SK-N-SH (cell line): Measurements from ENCODE around the gene HSD17B4. TPM values are rescaled to one million over a fixed set of nuclear protein-coding genes. Genes with fewer than 3 reads are reported as not detected.
"Not testable (repeated sequence)": the region's sequence is repeated elsewhere in the genome, so short reads cannot be mapped to it uniquely, and the experiment has no call there.

Experiments used
- CTCF ChIA-PET: fragments of 300-600, 350-600 bp; formaldehyde crosslinking; extraction: SDS; loops from one replicate; lab custom pipeline; 2021; lab: Yijun Ruan, JAX
- POLR2A ChIA-PET: fragments of 350-600 bp; sonication (Branson Sonifier 250); formaldehyde crosslinking; extraction: SDS; loops from one replicate; lab custom pipeline; 2020; ENCODE audit warnings: antibody characterized with exemption, inconsistent platforms; lab: Yijun Ruan, JAX
- DNase-seq: peaks from one replicate; pipeline ENCODE4 v3.0.0; 2012
- H2AFZ ChIP-seq: fragments of 200-600 bp; sonication (generic); 2 replicates; pipeline ENCODE4 v1.8.1; 2016; ENCODE audit warnings: antibody characterized with exemption, mild to moderate bottlenecking, low read depth
- H3F3A ChIP-seq: fragments of 200-600 bp; sonication (generic); replicated peaks from 2 replicates; pipeline ENCODE3; 2016; ENCODE audit warnings: antibody characterized with exemption, mild to moderate bottlenecking; ENCODE audit not compliant: insufficient read depth
- H3K27ac ChIP-seq, 2 experiments: fragments of 200-500 bp in 1 of 2; fragments of 200-600 bp in 1 of 2; sonication (Bioruptor generic) in 1 of 2; sonication (generic), shearing (Covaris generic) in 1 of 2; 2 replicates each; pipeline versions ENCODE4 v1.5.1 to v1.6.1; 2014 to 2016; ENCODE audit warnings: low read depth in 2 of 2, inconsistent platforms in 1 of 2, low read length in 1 of 2, mild to moderate bottlenecking in 1 of 2, mixed read lengths in 1 of 2
- H3K27me3 ChIP-seq: fragments of 200-600 bp; sonication (generic), shearing (Covaris generic); 2 replicates; pipeline ENCODE4 v1.6.1; 2016; ENCODE audit warnings: mixed run types; ENCODE audit not compliant: insufficient read depth
- H3K36me3 ChIP-seq, 2 experiments: fragments of 200-500 bp in 1 of 2; fragments of 200-600 bp in 1 of 2; sonication (Bioruptor generic) in 1 of 2; sonication (generic) in 1 of 2; replicated peaks in 1 of 2; 2 replicates each; pipeline versions ENCODE3 to v1.5.1; 2014 to 2016; ENCODE audit warnings: low read length in 1 of 2, mild to moderate bottlenecking in 1 of 2; ENCODE audit not compliant: insufficient read depth in 2 of 2, control insufficient read depth in 1 of 2
- H3K4me1 ChIP-seq, 2 experiments: fragments of 200-500 bp in 1 of 2; fragments of 200-600 bp in 1 of 2; sonication (Bioruptor generic) in 1 of 2; sonication (generic), shearing (Covaris generic) in 1 of 2; 2 replicates each; pipeline versions ENCODE4 v1.5.1 to v1.6.1; 2014 to 2016; ENCODE audit warnings: low read depth in 1 of 2, low read length in 1 of 2, mixed run types in 1 of 2; ENCODE audit not compliant: insufficient read depth in 2 of 2, control insufficient read depth in 1 of 2
- H3K4me2 ChIP-seq: fragments of 200-600 bp; sonication (generic), shearing (Covaris generic); 2 replicates; pipeline ENCODE4 v1.6.1; 2017; ENCODE audit warnings: mixed run types
- H3K4me3 ChIP-seq, 2 experiments: fragments of 200-500 bp in 1 of 2; fragments of 200-600 bp in 1 of 2; sonication (Bioruptor generic) in 1 of 2; sonication (generic), shearing (Covaris generic) in 1 of 2; 2 replicates each; pipeline versions ENCODE4 v1.5.1 to v1.8.1; 2014 to 2016; ENCODE audit warnings: low read depth in 2 of 2, inconsistent platforms in 1 of 2, low read length in 1 of 2, mild to moderate bottlenecking in 1 of 2, mixed read lengths in 1 of 2, moderate library complexity in 1 of 2
- H3K79me2 ChIP-seq: fragments of 200-600 bp; sonication (generic); 2 replicates; pipeline ENCODE4 v1.8.1; 2017; ENCODE audit warnings: mild to moderate bottlenecking; ENCODE audit not compliant: insufficient read depth
- H3K9ac ChIP-seq: fragments of 200-600 bp; sonication (generic); 2 replicates; pipeline ENCODE4 v1.6.1; 2017; ENCODE audit warnings: mixed run types
- H3K9me2 ChIP-seq: fragments of 200-600 bp; sonication (generic); 2 replicates; pipeline ENCODE4 v1.6.1; 2017; ENCODE audit warnings: mixed run types
- H3K9me3 ChIP-seq: fragments of 200-600 bp; sonication (generic); 2 replicates; pipeline ENCODE4 v1.6.1; 2017; ENCODE audit warnings: mixed run types, mild to moderate bottlenecking, moderate library complexity
- H4K20me1 ChIP-seq: fragments of 200-600 bp; sonication (generic); 2 replicates; pipeline ENCODE4 v1.6.1; 2017; ENCODE audit warnings: mild to moderate bottlenecking, mixed run types; ENCODE audit not compliant: insufficient read depth
- CHD2 ChIP-seq: fragments of 150-350 bp; IDR thresholded peaks from 2 replicates; pipeline ENCODE4 v1.6.1; 2018; ENCODE audit warnings: low read length; ENCODE audit not compliant: partially characterized antibody
- CTCF ChIP-seq: fragments of 200-600 bp; sonication (generic); IDR thresholded peaks from 2 replicates; pipeline ENCODE4 v1.6.1; 2017; ENCODE audit warnings: antibody characterized with exemption, mild to moderate bottlenecking, moderate library complexity
- ELF1 ChIP-seq: IDR thresholded peaks from 2 replicates; pipeline ENCODE4 v1.4.0; 2012
- EZH2phosphoT487 ChIP-seq: fragments of 200-600 bp; sonication (generic); IDR thresholded peaks from 2 replicates; pipeline ENCODE4 v1.6.1; 2017; ENCODE audit warnings: low read depth, mixed run types, mild to moderate bottlenecking, antibody characterized with exemption, moderate library complexity, borderline replicate concordance
- FOSL2 ChIP-seq: IDR thresholded peaks from 2 replicates; pipeline ENCODE4 v1.4.0; 2012; ENCODE audit warnings: low read depth, mild to moderate bottlenecking, moderate library complexity, borderline replicate concordance
- FOXJ3 ChIP-seq: sonication (generic); formaldehyde crosslinking; IDR thresholded peaks from 2 replicates; pipeline ENCODE4 v1.5.1; 2020; ENCODE audit warnings: mild to moderate bottlenecking, missing genetic modification reagents
- FOXM1 ChIP-seq: IDR thresholded peaks from 2 replicates; pipeline ENCODE4 v1.4.0; 2012; ENCODE audit warnings: low read depth, mild to moderate bottlenecking
- GABPA ChIP-seq: IDR thresholded peaks from 2 replicates; pipeline ENCODE4 v1.4.0; 2012; ENCODE audit warnings: low read depth, mild to moderate bottlenecking
- GATA2 ChIP-seq: sonication (generic); formaldehyde crosslinking; IDR thresholded peaks from 2 replicates; pipeline ENCODE4 v1.5.0; 2020; ENCODE audit warnings: mild to moderate bottlenecking, missing genetic modification reagents
- MEF2A ChIP-seq: IDR thresholded peaks from 2 replicates; pipeline ENCODE4 v1.4.0; 2012; ENCODE audit warnings: low read depth, borderline replicate concordance
- NRF1 ChIP-seq: IDR thresholded peaks from 2 replicates; pipeline ENCODE4 v1.6.1; 2012; ENCODE audit warnings: low read depth, mild to moderate bottlenecking, low read length
- POLR2AphosphoS5 ChIP-seq: IDR thresholded peaks from 2 replicates; pipeline ENCODE4 v1.6.1; 2012; ENCODE audit warnings: low read depth, low read length
- RCOR1 ChIP-seq: fragments of 150-350 bp; IDR thresholded peaks from 2 replicates; pipeline ENCODE4 v1.6.1; 2017; ENCODE audit warnings: antibody characterized with exemption, low read length
- TAF1 ChIP-seq: IDR thresholded peaks from 2 replicates; pipeline ENCODE4 v1.6.1; 2012; ENCODE audit warnings: low read depth, mild to moderate bottlenecking, low read length, moderate library complexity, borderline replicate concordance
- TCF12 ChIP-seq: IDR thresholded peaks from 2 replicates; pipeline ENCODE4 v1.4.0; 2012
- TEAD4 ChIP-seq: IDR thresholded peaks from 2 replicates; pipeline ENCODE4 v1.4.0; 2012; ENCODE audit warnings: mild to moderate bottlenecking, borderline replicate concordance; ENCODE audit not compliant: insufficient read depth
- YY1 ChIP-seq: IDR thresholded peaks from 2 replicates; pipeline ENCODE4 v1.4.0; 2012; ENCODE audit warnings: low read depth, mild to moderate bottlenecking
- WGBS: methylation state at CpG from one replicate; pipeline ENCODE4 v1.1.6; 2017; ENCODE audit warnings: low lambda C conversion rate; 5-methylcytosine and 5-hydroxymethylcytosine counted together
- polyA plus RNA-seq, 3 experiments: library from polyadenylated mRNA; depleted of rRNA; stranded (reverse); fragments of >200 nt; gene quantifications; 2 replicates each; pipeline ENCODE4 v1.2.3, GENCODE V29; 2012
- TF ChIP-seq, protein P1 (sequence below): IDR thresholded peaks from 2 replicates; pipeline ENCODE4 v1.4.0; 2012; ENCODE audit warnings: low read depth

HSD17B4 gene
- polyA plus RNA-seq, 1 of the 3 experiments (the other 2 are of a cell fraction): 119 TPM

DNA sequence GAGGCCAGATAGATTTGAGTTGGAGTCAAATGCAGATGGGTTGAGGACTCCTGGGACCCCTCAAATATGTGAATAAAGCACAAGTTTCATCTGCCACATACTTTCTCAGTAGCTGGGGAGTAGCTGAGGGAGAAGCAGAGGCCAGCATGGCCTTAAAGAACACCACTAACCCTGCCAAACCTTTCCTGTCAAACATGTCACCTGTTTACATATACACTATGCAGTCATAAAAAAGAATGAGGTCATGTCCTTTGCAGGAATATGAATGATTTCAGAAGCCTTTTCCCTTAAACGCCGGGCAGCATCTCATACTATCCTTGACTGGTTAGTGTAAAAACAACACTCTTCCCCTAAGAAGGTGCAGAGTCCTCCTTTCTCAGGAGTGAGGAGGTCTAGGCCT is 25.2 kb upstream of the HSD17B4 start:
- TF ChIP-seq TCF12 (no peak), FOXM1 (no peak), ELF1 (no peak), CTCF (no peak), TEAD4 (no peak), RCOR1 (no peak), TAF1 (no peak), GABPA (no peak), MEF2A (no peak), POLR2AphosphoS5 (no peak), EZH2phosphoT487 (no peak), NRF1 (no peak), CHD2 (no peak), GATA2 (CRISPR knock-in tag) (no peak), YY1 (no peak), FOSL2 (no peak), FOXJ3 (CRISPR knock-in tag) (no peak)
- TF ChIP-seq, protein P1, sequence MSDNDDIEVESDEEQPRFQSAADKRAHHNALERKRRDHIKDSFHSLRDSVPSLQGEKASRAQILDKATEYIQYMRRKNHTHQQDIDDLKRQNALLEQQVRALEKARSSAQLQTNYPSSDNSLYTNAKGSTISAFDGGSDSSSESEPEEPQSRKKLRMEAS: no peak

GRCh38 chr5:119427596-119427995 is 24.7 kb upstream of the HSD17B4 start:
- H3K4me3 ChIP-seq, H3K9ac ChIP-seq, H3K79me2 ChIP-seq, H3K36me3 ChIP-seq, H3K4me2 ChIP-seq, H3K4me1 ChIP-seq, H4K20me1 ChIP-seq, DNase-seq, CTCF ChIA-PET, POLR2A ChIA-PET, H3K27ac ChIP-seq, H3K9me2 ChIP-seq, H2AFZ ChIP-seq, H3K9me3 ChIP-seq, H3K27me3 ChIP-seq, H3F3A ChIP-seq: not testable (repeated sequence)
- WGBS: 55% methylated on average over 4 of the region's 4 CpGs

More for the DNA sequence above, 25.2 kb upstream of the HSD17B4 start:
- Histone ChIP-seq H3F3A (no peaks in the 10 kb centered on the region), H4K20me1 (no peaks in the 10 kb centered on the region), H2AFZ (no peak overlapping the region), H3K27ac (no peak overlapping the region), H3K4me2 (no peak overlapping the region), H3K79me2 (no peaks in the 10 kb centered on the region), H3K4me3 (no peak overlapping the region), H3K36me3 (no peaks in the 10 kb centered on the region), H3K9me3 (no peaks in the 10 kb centered on the region), H3K27me3 (no peaks in the 10 kb centered on the region; the same call in 1 of the 2 replicates), H3K9ac (no peak overlapping the region), H3K9me2 (no peaks in the 10 kb centered on the region), H3K4me1 (no peaks in the 10 kb centered on the region)
- no peak for DNase-seq
- POLR2A ChIA-PET: no interaction called here
- WGBS: 75% methylated on average over 2 of the region's 2 CpGs
- CTCF ChIA-PET: interaction anchor here (1.0 to 1.2 kb wide), 2 partner anchors 11 to 15 kb away, joined by 3 to 4 read pairs; no protein-coding TSS in a partner anchor

GRCh38 chr5:119428166-119428565 is 24.1 kb upstream of the HSD17B4 start:
- H4K20me1 ChIP-seq, H3K27ac ChIP-seq, H3F3A ChIP-seq, H3K4me2 ChIP-seq, H3K9ac ChIP-seq, H3K4me1 ChIP-seq, POLR2A ChIA-PET, H3K4me3 ChIP-seq, H3K9me3 ChIP-seq, H3K79me2 ChIP-seq, H3K27me3 ChIP-seq, H3K9me2 ChIP-seq, DNase-seq, CTCF ChIA-PET, H3K36me3 ChIP-seq, H2AFZ ChIP-seq: not testable (repeated sequence)
- 47% methylated on average over 1 of the region's 1 CpG for WGBS

DNA sequence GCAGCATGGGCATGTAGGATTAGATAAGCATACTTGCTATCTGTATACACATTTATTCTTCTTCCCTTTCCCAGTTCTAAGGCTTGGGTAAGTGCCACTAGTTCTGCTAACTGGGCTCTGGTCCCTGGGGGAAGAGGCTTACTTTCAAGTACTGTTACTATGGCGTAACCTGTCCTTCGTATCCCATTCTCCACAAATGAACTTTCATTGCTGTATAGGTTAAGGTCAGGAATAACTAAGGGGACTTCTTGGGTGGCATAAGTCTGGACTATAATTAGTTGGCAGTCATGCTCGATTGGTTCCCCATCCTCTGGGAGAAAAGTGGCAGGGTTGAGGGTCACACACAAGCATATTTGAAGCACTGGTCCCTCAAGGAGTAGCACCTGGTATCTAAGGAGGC is 23.7 kb upstream of the HSD17B4 start:
- H3K4me3 ChIP-seq: not testable (repeated sequence)
- WGBS: 50% methylated on average over 3 of the region's 3 CpGs

More for the DNA sequence above, 23.7 kb upstream of the HSD17B4 start:
- H3F3A ChIP-seq, H3K79me2 ChIP-seq, H3K4me2 ChIP-seq, DNase-seq, H3K36me3 ChIP-seq, CTCF ChIA-PET, H3K27ac ChIP-seq, H3K9ac ChIP-seq, H4K20me1 ChIP-seq, H3K27me3 ChIP-seq, H3K9me2 ChIP-seq, POLR2A ChIA-PET, H3K4me1 ChIP-seq, H3K9me3 ChIP-seq, H2AFZ ChIP-seq: not testable (repeated sequence)
